Measurements from ENCODE around the gene OR4K1. TPM values are rescaled to one million over a fixed set of nuclear protein-coding genes. Genes with fewer than 3 reads are reported as not detected.
"Not testable (repeated sequence)": the region's sequence is repeated elsewhere in the genome, so short reads cannot be mapped to it uniquely, and the experiment has no call there.

Gene OR4K1
- polyA plus RNA-seq (ENCODE audit: insufficient read length in 3 of 3) = not detected
- long read RNA-seq, donor 1 = 0 reads
- long read RNA-seq, donor 2 = 0 reads
- long read RNA-seq, donor 3 = 0 reads
- long read RNA-seq, donor 4 = 0 reads
- long read RNA-seq, donor 5 = 0 reads
- long read RNA-seq, donor 6 = 0 reads
- long read RNA-seq, donor 7 = 0 reads
- long read RNA-seq, donor 8 = 0 reads
- long read RNA-seq, donor 9 = 0 reads
- long read RNA-seq, donor 10 = 0 reads
- long read RNA-seq, donor 11 = 0 reads
- long read RNA-seq, donor 12 = 0 reads
- long read RNA-seq, donor 13 = 0 reads
- long read RNA-seq, donor 14 = 0 reads
- long read RNA-seq, donor 15 = 0 reads
- long read RNA-seq, donor 16 = 0 reads

GRCh38 chr14:19930617-19931016 lies at the start of gene OR4K1:
TSS of gene OR4K1 (plus strand) at chr14:19930917. CDS start at chr14:19935667, 4,750 bp downstream.
- no peak for DNase-seq

- DNase-seq = no peak
Measured at GRCh38 chr14:19895282-19895681, 35.4 kb upstream of the OR4K1 start.

GRCh38 chr14:19900999-19901398 lies 29.7 kb upstream of the OR4K1 start:
- DNase-seq = no peak

GRCh38 chr14:19902409-19902808 lies 28.3 kb upstream of the OR4K1 start:
- DNase-seq = no peak

- no peak for DNase-seq
Measured at GRCh38 chr14:19906665-19907064, 24.1 kb upstream of the OR4K1 start.

- DNase-seq = no peak
Measured at GRCh38 chr14:19911114-19911513, 19.6 kb upstream of the OR4K1 start.

GRCh38 chr14:19917243-19917642 lies 13.5 kb upstream of the OR4K1 start:
- no peak for DNase-seq

GRCh38 chr14:19917955-19918518 lies 12.7 kb upstream of the OR4K1 start:
- DNase-seq = no peak

- DNase-seq = no peak
Measured at GRCh38 chr14:19918553-19919264, 12.0 kb upstream of the OR4K1 start.

- DNase-seq = no peak
Measured at GRCh38 chr14:19920021-19920657, 10.6 kb upstream of the OR4K1 start, which contains the start of gene OR4K5. TSS of gene OR4K5 (plus strand) at chr14:19920607. CDS start at chr14:19920607, 0 bp downstream.

GRCh38 chr14:19941668-19942067 lies 11.0 kb downstream of the OR4K1 start:
- no peak for DNase-seq

- DNase-seq = no peak
Measured at GRCh38 chr14:19947413-19948090, 16.8 kb downstream of the OR4K1 start.

GRCh38 chr14:19949218-19949617 lies 18.5 kb downstream of the OR4K1 start:
- no peak for DNase-seq

GRCh38 chr14:19969735-19970134 lies 39.0 kb downstream of the OR4K1 start:
- DNase-seq = not testable (repeated sequence)

GRCh38 chr14:19974844-19975243 lies 44.1 kb downstream of the OR4K1 start:
- no peak for DNase-seq

GRCh38 chr14:19975291-19975690 lies 44.6 kb downstream of the OR4K1 start, which contains the start of gene OR4K15:
TSS of gene OR4K15 (plus strand) at chr14:19975591. CDS start at chr14:19975591, 0 bp downstream.
- no peak for DNase-seq

Other genes starting within 250 kb of the OR4K1 start
- not detected for gene OR11H2, start 217.0 kb upstream of the OR4K1 start, polyA plus RNA-seq (ENCODE audit: insufficient read length in 3 of 3)
- gene OR4Q3, start 187.3 kb upstream of the OR4K1 start, polyA plus RNA-seq (ENCODE audit: insufficient read length in 3 of 3) = not detected
- not detected for gene OR4M1, start 157.4 kb upstream of the OR4K1 start, polyA plus RNA-seq (ENCODE audit: insufficient read length in 3 of 3)
- gene OR4N2, start 127.1 kb upstream of the OR4K1 start, polyA plus RNA-seq (ENCODE audit: insufficient read length in 3 of 3) = not detected
- not detected for gene OR4K2, start 55.8 kb upstream of the OR4K1 start, polyA plus RNA-seq (ENCODE audit: insufficient read length in 3 of 3)
- not detected for gene OR4K5, start 10.3 kb upstream of the OR4K1 start, polyA plus RNA-seq (ENCODE audit: insufficient read length in 3 of 3)
- not detected for gene OR4K15, start 44.7 kb downstream of the OR4K1 start, polyA plus RNA-seq (ENCODE audit: insufficient read length in 3 of 3)
- gene OR4Q2, start 71.2 kb downstream of the OR4K1 start, polyA plus RNA-seq (ENCODE audit: insufficient read length in 3 of 3) = not detected
- gene OR4K14, start 88.4 kb downstream of the OR4K1 start, polyA plus RNA-seq (ENCODE audit: insufficient read length in 3 of 3) = not detected
- gene OR4K13, start 105.1 kb downstream of the OR4K1 start, polyA plus RNA-seq (ENCODE audit: insufficient read length in 3 of 3) = under 1 TPM in 1 of 3 donors, not detected in 2; 0.01 TPM
- not detected for gene OR4L1, start 129.1 kb downstream of the OR4K1 start, polyA plus RNA-seq (ENCODE audit: insufficient read length in 3 of 3)
- under 1 TPM; 0.03 to 0.07 (median 0.05) TPM for gene OR4K17, start 179.8 kb downstream of the OR4K1 start, polyA plus RNA-seq (ENCODE audit: insufficient read length in 3 of 3)
- gene OR4N5, start 207.9 kb downstream of the OR4K1 start, polyA plus RNA-seq (ENCODE audit: insufficient read length in 3 of 3) = not detected